22Rv1 (cell line): ENCODE results near the gene HSPA1A.

Experiments used
- CTCF ChIP-seq: fragments of 450-650 bp; IDR thresholded peaks from 2 replicates; pipeline ENCODE4 v1.5.1; 2017; ENCODE audit warnings: mild to moderate bottlenecking
- ZFX ChIP-seq: fragments of 450-650 bp; IDR thresholded peaks from 2 replicates; pipeline ENCODE4 v1.6.1; 2017; ENCODE audit warnings: antibody characterized with exemption, borderline replicate concordance

GRCh38 chr6:31858707-31859106 lies 43.4 kb downstream of the HSPA1A start:
- TF ChIP-seq CTCF (no peak), ZFX (no peak)
